ENCODE data around the gene TMEM18.

- TF ChIP-seq CTCF (conservative IDR thresholded peaks at IDR 0.05 in 1 of 2, IDR thresholded peaks at IDR 0.05 in 1 of 2; ENCODE audit: low read depth in 1 of 2, low read length in 2 of 2) (no peak), EZH2 (IDR thresholded peaks at IDR 0.05; ENCODE audit: low read length, missing control alignments) (no peak)
Observed at GRCh38 chr2:660029-660428, 17.2 kb downstream of the TMEM18 start.

Measured in fibroblast of lung (primary cell).